Stimulated activated CD8-positive, alpha-beta memory T cell treated with anti-CD3 and anti-CD28 coated beads, Interleukin-7, amount 100 ng/mL, for 24 hours (primary cell): Measurements from ENCODE around the gene HACD3.
"Not testable (repeated sequence)": the region's sequence is repeated elsewhere in the genome, so short reads cannot be mapped to it uniquely, and the experiment has no call there.

Experiments
- DNase-seq: peaks from one replicate; pipeline ENCODE4 v3.0.0-alpha.2; 2020; ENCODE audit warnings: low read depth

The HACD3 gene

GRCh38 chr15:65603134-65603533, 72.9 kb downstream of the HACD3 start:
- no peak for DNase-seq

GRCh38 chr15:65603559-65603958, 73.3 kb downstream of the HACD3 start:
- no peak for DNase-seq

GRCh38 chr15:65610871-65611718, 80.8 kb downstream of the HACD3 start, which contains the start of gene INTS14:
Gene INTS14 (minus strand): TSS chr15:65611131. CDS start chr15:65607380, 3,751 bp downstream.
- peak; percentile 95 for DNase-seq

GRCh38 chr15:65611888-65612615, 81.8 kb downstream of the HACD3 start:
- no peak for DNase-seq

GRCh38 chr15:65612616-65612946, 82.3 kb downstream of the HACD3 start:
- DNase-seq: no peak

- DNase-seq: no peak
Observed at GRCh38 chr15:65612949-65613744, 82.9 kb downstream of the HACD3 start.

GRCh38 chr15:65615887-65616286, 85.6 kb downstream of the HACD3 start:
- DNase-seq: not testable (repeated sequence)

- DNase-seq: no peak
Observed at GRCh38 chr15:65618560-65619109, 88.4 kb downstream of the HACD3 start.

- no peak for DNase-seq
Observed at GRCh38 chr15:65619626-65620290, 89.5 kb downstream of the HACD3 start.

- no peak for DNase-seq
Observed at GRCh38 chr15:65620833-65621232, 90.6 kb downstream of the HACD3 start.

GRCh38 chr15:65621638-65622037, 91.4 kb downstream of the HACD3 start, which contains the start of gene SLC24A1:
Gene SLC24A1 (plus strand): TSS chr15:65621938. CDS start chr15:65624081, 2,143 bp downstream.
- DNase-seq: no peak

GRCh38 chr15:65623103-65623502, 92.8 kb downstream of the HACD3 start:
- DNase-seq: no peak

GRCh38 chr15:65626856-65627255, 96.6 kb downstream of the HACD3 start:
- DNase-seq: no peak
